ENCODE measurements around the gene ABHD2.
"Not testable (repeated sequence)": the region's sequence is repeated elsewhere in the genome, so short reads cannot be mapped to it uniquely, and the experiment has no call there.

Gene ABHD2

DNA sequence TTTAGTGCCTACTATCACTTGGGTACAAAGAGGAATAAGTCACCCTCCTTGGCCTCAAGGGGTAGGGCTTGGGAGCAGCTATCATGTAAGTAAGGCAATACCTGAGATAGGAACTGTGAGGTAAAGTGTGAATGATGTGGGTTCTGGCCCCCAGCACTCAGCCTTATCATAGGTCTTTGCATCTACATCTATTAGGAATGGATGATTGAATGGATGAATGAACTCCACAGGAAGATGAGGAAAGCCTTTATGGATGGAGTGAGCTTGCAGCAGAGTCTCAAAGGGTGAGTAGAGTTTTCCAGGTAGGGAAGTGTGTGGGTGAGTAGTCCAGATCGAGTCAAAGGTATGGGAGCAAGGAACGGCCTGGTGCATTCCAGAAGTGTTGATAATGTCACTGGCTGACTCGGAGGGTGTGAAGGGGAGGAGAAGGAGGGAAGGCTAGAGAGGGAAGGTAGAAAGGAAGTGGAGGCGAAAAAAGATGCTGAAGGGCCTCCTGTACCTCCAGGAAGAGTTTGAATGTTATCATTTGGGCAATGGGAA is 13.1 kb upstream of the ABHD2 start:
- no peak for ATAC-seq
- DNase-seq: no peak

DNA sequence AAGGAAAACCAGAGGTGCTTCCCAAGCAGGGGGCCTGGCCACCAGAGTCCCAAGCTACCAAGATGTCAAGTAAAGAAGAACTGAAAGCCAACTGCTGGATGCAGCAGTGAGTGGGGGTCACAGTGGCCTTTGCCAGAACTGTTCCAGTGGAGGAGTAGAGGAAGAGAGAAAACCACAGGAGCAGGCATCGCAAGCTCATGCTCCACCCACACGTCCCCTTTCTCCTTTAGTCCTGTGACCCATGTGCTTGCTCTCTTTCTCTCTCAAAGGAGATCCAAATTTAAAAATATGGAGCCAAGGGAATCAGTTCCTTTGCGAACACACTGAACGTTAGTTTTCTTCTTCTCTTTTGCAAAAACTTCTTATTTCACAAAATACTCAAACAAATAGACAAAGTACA is 12.4 kb upstream of the ABHD2 start:
- DNase-seq (no peak), ATAC-seq (no peak)

DNA sequence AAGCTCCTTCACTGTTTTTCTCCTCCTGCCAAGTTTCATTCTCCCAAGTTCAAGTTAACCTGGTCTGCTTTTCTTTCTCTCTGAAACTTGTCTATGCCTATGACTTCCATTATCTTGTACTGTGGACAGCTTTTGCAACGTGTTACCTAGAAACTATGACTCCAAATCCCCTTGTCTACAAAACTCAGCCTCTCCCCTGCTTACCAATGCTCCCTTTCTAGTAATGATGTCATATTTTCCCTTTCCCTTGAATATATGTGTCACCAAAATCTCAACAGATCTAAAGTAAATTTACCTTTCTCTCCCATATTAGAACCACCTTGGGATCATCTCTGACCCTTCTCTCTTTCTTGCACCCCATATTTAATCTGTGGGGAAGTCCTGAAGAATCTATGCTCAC is 10.5 kb upstream of the ABHD2 start:
- ATAC-seq (peak; percentile 86), DNase-seq (no peak)

DNA sequence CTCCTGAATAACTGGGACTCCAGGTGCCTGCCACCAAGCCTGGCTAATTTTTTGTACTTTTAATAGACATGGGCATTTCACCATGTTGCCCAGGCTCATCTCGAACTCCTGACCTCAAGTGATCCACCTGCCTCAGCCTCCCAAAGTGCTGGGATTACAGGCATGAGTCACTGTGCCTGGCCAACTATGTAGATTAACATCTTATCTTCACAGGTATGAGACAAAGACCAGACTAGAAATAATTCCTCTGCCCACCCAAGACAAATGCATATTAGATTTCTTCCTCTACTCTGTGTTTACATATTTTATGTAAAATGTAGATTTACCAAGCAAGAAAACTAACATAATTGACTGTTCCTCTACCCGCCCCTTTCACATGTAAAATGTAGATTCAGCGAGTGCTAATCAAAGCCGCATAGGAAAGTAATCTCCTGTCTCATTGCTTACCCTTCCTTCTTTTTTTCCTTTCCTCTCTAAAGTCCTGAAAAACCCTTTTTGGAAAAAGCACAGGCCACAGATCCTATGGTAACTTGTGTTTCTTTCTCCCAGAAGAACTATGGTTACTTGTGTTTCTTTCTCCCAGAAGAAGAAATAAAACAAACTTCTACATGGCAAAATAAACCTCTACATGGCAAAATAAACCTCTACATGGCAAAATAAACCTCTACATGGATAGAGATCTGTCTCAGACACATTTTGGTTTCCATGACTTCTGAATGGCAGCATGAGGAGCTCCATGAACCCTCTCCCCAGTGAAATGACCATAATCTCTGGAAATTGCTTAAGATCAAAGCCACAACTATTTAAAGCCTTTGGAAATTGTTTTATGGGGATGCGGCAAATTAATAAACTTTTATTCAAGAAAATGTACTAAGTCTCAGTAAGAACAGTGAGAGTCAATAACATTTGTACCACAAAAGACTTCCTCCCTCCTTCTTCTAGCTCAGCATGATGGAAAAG is 9.1 kb upstream of the ABHD2 start:
- DNase-seq: no peak
- ATAC-seq: no peak

DNA sequence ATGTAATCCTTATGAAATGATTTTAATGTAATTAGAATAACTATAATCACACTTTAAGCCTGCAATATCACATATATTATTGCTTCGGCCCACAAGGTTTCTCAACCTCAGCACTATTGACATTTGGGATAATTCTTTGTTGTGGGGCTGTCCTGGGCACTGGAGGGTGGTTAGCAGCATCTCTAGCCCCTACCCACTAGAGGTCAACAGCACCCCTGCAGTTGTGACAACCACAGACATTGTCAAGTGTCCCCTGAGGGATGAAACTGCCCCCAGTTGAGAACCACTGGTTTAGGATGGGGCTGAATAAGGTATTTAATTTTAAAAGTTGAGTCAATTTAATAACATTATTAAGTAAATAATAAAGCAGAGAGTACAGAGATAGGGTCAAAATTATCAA is 6.4 kb upstream of the ABHD2 start:
- no peak for ATAC-seq
- no peak for DNase-seq

DNA sequence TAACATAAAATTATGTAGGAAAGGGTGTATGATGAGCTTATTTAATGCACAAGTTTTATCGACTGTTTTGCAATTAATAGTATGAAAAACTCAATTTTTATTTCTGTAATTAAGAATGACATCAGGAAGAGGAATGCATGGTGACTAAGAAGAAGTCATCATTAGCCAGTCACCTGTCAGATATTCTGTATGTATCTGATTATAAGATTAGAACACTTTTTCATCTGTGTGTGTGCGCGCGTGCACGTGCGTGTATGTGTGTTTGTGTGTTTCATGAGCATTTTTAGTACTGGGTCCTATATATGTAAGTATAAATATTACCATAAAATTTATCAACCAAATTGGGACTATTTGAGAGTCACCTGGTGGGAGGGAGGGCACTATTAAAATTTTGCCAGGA is 5.0 kb upstream of the ABHD2 start:
- DNase-seq (no peak), ATAC-seq (no peak)

DNA sequence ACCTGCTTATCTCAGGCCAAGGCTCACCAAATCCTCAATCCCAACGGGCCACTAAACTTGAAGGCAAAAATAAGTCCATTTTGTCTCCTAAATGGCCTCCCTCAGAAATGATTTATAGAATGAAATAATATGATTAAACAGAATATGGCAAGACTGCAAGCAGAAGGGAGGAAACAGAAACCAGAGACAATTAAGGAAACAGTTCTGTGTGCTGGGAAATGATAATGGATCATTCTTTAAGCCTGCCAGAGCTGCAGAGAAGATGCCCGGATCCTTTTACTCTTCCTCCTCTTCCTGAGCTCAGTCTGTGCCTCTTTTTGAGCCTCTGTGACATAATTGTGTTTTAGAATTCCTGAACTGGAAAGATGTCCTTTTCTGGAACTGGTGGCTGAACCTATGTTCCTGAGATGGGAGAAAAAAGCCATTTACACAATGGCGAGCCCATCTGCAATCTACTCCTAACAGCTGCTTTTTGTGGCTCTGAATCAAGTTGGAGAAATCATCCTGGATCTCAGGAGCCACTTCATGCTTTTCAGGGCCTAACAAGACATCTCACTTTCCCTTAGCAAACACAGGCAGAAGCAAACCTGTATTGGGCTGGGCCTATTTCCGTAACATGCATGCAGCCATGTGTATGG is 2.8 kb upstream of the ABHD2 start:
- ATAC-seq: no peak
- DNase-seq: no peak

DNA sequence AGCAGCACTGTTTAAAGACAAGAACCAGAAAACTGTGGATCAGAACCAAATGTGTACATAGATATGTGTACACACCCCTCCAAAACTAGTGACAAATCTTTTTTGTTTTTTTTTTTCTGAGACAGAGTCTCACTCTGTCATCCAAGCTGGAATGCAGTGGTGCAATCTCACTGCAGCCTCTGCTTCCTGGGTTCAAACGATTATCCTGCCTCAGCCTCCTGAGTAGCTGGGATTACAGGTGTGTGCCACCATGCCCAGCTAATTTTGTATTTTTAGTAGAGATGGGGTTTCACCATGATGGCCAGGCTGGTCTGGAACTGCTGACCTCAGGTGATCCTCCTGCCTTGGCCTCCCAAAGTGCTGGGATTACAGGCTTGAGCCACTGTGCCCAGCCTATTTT is 2.3 kb upstream of the ABHD2 start:
- not testable (repeated sequence) for ATAC-seq

DNA sequence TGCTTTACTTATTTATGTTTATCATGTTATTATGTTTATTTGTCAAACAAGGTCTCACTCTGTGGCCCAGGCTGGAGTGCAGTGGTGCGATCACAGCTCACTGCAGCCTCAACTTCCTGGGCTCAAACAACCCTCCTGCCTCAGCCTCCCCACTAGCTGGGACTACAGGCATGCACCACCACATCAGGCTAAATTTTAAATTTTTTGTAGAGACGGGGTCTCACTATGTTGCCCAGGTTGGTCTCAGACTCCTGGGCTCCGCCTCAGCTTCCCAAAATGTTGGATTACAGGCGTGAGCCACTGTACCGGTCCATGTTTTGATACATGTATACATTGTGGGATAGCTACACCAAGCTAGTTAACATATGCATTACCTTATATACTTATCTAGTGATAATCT is 1.9 kb upstream of the ABHD2 start:
- not testable (repeated sequence) for DNase-seq, ATAC-seq

More for the DNA sequence above, 2.3 kb upstream of the ABHD2 start:
- not testable (repeated sequence) for DNase-seq

DNA sequence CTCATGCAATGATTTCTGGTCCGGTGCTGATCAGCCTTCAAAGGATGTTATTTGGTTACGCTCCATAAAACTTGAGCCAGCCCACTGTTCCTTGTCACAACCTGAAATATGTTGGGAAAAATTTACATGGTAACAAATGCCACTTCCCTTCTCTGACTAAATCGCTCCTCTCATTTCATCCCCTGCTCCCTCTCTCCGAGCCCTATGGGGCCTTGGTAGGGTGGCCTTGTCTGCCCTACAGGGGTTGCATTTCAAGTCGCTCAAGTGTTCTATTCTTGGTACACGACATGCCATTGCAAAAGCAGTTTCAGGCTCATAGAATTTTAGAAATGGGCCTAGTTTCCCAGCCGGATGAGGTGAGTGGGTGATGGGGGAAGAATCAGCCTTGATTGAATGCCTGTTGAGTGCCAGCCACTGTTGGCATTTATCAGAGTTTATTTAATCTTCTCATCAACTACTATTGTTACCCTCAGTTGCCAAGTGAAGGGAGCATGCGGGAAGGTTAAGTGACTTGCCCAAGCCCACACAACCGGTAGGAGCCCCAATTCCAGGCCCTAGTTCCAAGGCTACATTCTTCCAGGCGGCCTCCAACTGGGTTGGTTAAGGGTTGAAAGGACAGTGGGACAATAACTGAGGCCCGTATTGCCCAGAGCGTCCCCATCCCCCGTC is 961 bp upstream of the ABHD2 start:
- ATAC-seq (no peak), DNase-seq (no peak)

DNA sequence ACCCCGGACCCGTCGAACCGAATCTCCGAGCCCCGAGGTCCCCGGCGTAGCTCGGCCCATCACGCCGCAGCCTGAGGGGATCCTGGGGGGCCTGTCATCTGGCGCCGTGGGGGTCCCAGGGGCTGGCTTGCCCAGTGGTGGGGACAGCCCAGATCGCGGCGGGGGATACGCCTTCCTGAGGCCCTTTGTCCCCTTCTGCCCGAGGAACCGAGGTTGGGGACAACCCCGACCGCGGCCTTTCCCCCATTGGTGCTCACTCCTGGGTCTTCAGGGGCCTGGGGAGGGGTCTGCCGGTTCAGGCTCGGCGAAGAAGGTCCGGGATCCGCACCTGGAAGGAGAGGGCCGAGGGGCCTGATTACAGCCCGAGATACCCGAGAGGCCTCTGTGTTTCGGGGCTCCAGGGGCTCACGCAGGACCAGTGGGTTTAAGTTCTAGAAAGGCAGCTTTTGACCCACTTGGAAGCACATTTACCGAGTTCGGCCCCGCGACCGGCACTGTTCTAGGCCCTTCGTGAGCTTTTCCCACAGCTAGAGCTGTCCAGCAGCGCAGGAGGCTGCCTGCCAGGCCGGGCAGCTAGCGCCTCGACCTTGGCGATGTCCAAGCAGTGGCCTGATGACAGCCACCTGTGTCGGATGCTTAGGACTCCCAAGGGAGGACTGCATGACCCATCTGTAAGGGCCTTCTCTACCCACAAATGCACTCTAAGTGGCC is 504 bp downstream of the ABHD2 start:
- DNase-seq: no peak

DNA sequence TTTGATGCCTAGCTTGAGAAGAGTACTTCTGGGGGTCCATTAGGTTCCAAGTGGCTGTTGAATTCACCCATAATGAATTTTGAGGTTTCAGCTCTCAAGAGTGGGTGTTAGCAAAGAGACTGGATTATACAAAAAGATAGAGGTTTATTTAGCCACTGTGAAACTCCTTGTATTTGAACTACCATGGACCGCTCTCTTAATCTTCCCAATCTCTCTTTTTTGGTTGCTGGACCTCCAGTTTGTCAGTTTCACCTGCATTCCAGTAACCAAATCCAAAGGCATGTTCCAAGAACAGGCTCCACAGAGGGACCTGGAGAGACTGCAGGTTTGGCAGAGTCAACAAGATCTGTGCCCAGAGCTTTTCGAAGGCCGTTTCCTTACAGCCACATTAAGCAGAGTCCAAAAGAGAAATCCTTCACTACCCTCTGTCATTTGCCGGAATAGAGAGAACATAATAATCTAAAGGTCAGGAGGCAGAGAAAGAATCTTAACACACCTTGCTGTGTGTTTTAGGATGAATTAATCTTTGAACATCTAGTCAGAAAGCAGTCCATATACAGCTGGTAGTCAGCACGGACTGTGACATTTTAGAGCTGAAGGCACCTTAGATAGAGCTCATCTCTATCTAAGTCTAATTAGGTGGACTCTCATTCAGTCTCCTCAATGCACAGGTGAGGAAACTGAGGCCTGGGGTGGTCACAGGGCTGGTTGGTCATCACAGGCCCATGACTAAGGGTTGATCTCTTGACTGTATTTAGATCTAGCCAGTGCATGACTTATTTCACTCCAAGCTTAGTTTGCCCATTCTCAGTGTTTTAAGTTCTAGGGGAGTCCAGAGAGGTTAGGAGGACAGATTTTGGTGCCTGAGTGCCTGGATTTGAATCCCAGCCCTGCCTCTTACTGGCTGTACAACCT is 1.3 kb downstream of the ABHD2 start:
- ATAC-seq (no peak), DNase-seq (no peak)

More for the DNA sequence above, 504 bp downstream of the ABHD2 start:
- ATAC-seq: no peak

DNA sequence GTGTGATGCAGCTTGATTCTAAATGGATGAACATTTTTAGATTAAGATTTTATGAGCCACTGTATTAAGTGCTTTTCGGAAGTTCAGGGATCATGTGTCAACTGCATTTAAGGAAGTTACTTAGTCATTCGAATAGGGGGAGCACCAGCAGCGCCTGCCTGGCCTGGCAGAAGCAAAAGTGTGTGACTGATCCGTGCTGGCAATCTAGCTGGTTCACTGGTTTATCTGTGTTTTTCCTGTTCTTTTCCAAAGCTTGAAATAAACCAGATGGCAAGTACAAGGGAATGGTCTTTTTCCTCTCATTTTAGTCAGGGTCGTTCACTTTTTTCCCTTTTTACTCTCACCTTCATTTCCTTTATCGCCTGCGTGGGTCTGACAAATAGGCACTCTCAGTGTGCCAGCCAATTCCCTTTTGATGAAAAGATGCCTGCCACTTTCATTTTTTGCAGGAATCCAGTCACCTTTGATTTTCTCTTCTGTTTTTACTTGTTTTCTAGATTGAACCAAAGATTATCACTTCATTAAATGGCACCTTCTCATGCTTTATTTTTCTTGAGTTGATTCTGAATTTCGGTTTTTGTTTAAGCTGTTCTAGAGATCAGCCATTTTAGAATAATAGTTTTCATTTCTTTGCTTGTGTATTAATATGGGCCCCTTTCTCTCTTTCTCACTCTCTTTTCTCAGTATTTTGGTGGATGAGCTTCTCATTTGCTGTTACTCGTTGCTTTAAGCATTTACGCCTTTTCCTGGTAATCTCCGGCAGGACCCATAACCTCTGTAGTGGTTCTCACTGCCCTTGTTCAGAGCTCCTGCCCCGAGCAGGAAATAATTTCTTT is 2.8 kb downstream of the ABHD2 start:
- ATAC-seq (no peak), DNase-seq (peak; percentile 50)

DNA sequence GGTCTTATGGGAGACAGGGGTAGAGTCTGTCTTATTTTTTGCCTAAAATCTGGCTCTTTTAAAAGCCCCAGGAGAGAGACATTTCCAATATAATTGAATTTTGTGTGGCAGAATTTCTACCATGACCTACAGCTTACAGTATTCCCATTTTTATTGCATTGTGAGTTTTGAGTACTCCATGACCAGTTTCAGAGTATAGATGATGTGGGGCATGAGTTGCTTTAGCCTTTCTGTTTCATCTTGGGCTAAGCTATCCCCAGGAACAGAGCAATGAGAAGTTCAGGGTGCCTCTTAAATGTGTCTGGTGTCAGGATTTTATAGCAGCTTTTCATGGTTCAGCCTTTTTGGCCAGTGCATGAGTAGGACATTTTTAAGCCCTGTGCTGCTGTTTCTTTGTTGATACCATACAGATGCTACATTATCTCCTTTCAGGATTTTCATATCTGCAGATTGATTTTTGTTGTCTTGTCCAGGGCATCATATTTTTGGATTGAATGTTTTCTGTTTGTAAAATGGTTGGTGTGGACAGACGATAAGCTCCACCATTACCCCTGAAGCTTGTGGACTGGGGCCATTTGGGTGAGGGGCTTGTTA is 3.5 kb downstream of the ABHD2 start:
- no peak for ATAC-seq

DNA sequence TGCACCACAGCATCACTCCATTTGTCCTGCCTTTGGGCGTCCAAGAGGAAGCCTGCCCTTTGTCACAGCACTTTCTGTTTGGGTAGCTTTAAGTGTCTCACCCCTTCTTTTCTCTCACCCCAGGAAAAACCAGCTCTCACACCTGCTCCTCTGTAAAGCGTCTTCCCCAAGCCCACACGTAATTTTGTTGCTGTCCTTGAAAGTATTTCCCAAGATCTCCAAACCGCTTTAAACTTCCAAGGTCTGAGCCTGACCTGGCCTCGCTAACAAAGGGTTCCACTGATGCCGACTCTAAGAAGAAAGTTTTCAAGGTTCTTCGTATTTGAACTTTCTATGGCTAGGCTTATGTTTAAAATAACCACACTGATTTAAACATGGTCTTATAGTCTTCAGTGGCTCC is 5.3 kb downstream of the ABHD2 start:
- no peak for DNase-seq
- ATAC-seq: no peak

More for the DNA sequence above, 3.5 kb downstream of the ABHD2 start:
- no peak for DNase-seq

DNA sequence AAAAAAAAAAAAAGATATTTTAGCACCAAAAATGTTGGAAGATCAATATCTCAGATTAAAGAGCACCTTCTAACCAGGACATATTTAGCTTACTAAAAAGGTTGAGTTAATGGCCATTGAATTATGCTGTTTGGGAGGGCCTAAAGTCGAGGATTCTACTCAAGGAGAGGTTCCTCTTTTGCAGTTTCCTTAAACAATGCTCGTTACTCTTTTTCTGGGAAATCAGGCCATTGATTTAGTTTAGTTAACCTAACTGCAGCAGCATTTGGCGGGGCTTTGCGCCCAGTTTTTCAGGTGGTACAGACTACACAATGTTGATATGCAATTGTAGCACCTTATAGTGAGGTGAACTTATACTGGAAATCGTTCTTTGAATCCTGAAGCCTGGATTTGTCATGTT is 6.8 kb downstream of the ABHD2 start:
- no peak for DNase-seq
- ATAC-seq: no peak

DNA sequence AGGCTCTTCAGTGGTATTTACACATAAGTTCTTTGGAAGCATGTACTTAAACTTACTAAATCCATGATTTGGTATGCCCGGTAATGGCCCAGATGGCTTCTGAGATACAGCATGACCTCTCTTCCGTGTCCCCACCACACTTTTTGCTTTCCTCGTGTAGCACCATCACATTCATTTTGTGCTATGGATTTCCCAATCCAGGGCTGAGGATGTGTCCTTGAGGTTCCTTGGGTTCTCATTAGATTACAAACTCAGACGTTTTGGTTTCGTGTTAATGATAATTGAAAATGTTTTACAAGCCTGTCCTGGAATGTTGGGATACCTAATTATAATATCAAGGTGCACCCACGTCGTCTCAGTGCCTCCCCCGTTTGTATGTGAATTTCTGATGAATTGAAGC is 7.3 kb downstream of the ABHD2 start:
- DNase-seq: no peak
- no peak for ATAC-seq

DNA sequence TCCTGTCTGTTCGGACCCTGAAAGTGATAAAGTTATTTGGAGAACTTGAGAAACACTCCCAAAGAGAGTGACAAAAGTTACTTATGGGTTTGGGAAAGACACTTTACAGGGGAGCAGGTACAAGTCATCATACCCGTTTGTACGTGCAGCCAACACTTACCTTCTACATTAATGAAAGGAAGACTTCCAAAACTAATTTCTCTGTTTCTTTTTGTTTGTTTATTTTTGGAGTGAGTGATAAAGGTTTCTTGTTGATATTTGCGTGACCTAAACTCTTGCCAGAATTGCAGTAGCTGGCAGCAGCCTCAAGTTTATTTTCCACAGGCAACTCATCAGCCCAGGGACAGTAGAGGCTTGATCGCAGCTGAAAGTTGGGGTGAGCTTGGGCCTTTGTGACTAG is 8.4 kb downstream of the ABHD2 start:
- ATAC-seq: no peak
- DNase-seq: no peak

DNA sequence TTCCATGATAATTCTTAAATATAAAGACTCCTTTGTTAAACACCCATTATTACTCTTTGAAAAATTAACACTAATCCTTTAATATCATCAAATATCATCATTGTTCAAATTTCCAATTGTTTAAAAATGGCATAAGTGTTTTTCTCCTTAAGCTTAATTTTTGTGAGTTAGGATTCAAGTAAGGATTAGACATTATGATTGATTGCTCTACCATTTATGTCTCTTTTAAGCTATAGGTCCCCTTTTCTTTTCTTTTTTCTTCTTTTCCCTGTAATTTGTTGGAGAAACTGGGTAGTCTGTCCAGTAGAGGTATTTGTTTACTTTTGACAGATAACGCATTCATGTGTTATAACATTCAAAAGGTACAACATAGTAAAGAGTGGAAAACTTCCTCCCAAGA is 9.1 kb downstream of the ABHD2 start:
- DNase-seq: no peak
- no peak for ATAC-seq

DNA sequence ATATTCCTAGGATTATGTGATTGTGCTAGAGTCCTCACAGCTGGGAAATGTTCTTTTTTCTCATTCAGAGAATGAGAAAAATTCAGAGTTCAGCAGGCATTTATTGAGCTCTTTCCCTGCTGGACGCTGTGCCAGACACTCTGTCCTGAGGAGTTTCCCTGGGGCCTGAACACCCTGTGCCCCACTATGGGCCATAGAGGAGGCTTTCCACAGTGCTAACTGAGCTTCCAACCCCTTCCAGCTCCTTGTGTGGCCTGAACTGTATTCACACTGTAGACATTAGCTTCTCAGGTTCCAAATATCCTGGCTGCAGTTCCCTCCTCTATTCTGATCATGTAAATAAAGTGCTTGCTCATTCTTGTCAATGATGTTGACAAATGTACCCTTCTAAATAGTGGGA is 10.0 kb downstream of the ABHD2 start:
- no peak for DNase-seq
- no peak for ATAC-seq

All from stimulated activated naive CD8-positive, alpha-beta T cell treated with anti-CD3 and anti-CD28 coated beads, Interleukin-15, Interleukin-2, amounts not matched to agents 100 U/mL and 50 U/mL, for 24 hours (primary cell).